HEK293 (cell line): ENCODE results near the gene DEF6.
A peak's percentile ranks its signal among the peaks of the same experiment; 100 is the strongest.

Source experiments
- ELK4 ChIP-seq: IDR thresholded peaks from 2 replicates; pipeline ENCODE4 v1.6.1; 2011; ENCODE audit warnings: mild to moderate bottlenecking, low read depth, low read length, borderline replicate concordance
- KLF7 ChIP-seq: fragments of 450-650 bp; formaldehyde crosslinking; IDR thresholded peaks from 2 replicates; pipeline ENCODE4 v1.5.1; 2016; ENCODE audit warnings: missing biosample characterization, missing genetic modification characterization, borderline replicate concordance
- RBAK ChIP-seq: fragments of 450-650 bp; formaldehyde crosslinking; IDR thresholded peaks from 2 replicates; pipeline ENCODE4 v1.5.1; 2016; ENCODE audit warnings: missing biosample characterization, missing genetic modification characterization
- SALL2 ChIP-seq: fragments of 450-650 bp; formaldehyde crosslinking; IDR thresholded peaks from 2 replicates; pipeline ENCODE4 v1.5.0; 2017; ENCODE audit warnings: missing biosample characterization, mild to moderate bottlenecking, missing genetic modification characterization, borderline replicate concordance
- ZNF121 ChIP-seq: fragments of 450-650 bp; formaldehyde crosslinking; IDR thresholded peaks from 2 replicates; pipeline ENCODE4 v1.5.1; 2016; ENCODE audit warnings: missing biosample characterization, missing genetic modification characterization
- ZNF350 ChIP-seq: fragments of 450-650 bp; formaldehyde crosslinking; IDR thresholded peaks from 2 replicates; pipeline ENCODE4 v1.5.0; 2017; ENCODE audit warnings: missing biosample characterization, mild to moderate bottlenecking, missing genetic modification characterization
- ZNF37A ChIP-seq: fragments of 450-650 bp; IDR thresholded peaks from 2 replicates; pipeline ENCODE4 v1.5.1; 2018; ENCODE audit warnings: missing biosample characterization, missing genetic modification characterization
- ZNF398 ChIP-seq: fragments of 450-650 bp; formaldehyde crosslinking; IDR thresholded peaks from 2 replicates; pipeline ENCODE4 v1.5.1; 2017; ENCODE audit warnings: missing biosample characterization, missing genetic modification characterization
- ZNF416 ChIP-seq: fragments of 450-650 bp; formaldehyde crosslinking; IDR thresholded peaks from 2 replicates; pipeline ENCODE4 v1.5.1; 2016; ENCODE audit warnings: missing biosample characterization, missing genetic modification characterization
- ZNF514 ChIP-seq: fragments of 450-650 bp; formaldehyde crosslinking; IDR thresholded peaks from 2 replicates; pipeline ENCODE4 v1.5.1; 2016; ENCODE audit warnings: missing biosample characterization, missing genetic modification characterization
- ZNF529 ChIP-seq: fragments of 450-650 bp; formaldehyde crosslinking; IDR thresholded peaks from 2 replicates; pipeline ENCODE4 v1.5.1; 2017; ENCODE audit warnings: missing genetic modification characterization, missing biosample characterization; ENCODE audit not compliant: insufficient replicate concordance
- ZNF585B ChIP-seq: fragments of 450-650 bp; formaldehyde crosslinking; IDR thresholded peaks from 2 replicates; pipeline ENCODE4 v1.5.1; 2016; ENCODE audit warnings: missing biosample characterization, missing genetic modification characterization
- ZNF658 ChIP-seq: fragments of 450-650 bp; formaldehyde crosslinking; IDR thresholded peaks from 2 replicates; pipeline ENCODE4; 2016; ENCODE audit warnings: missing biosample characterization, missing genetic modification characterization
- ZNF660 ChIP-seq: fragments of 450-650 bp; IDR thresholded peaks from 2 replicates; pipeline ENCODE4 v1.5.1; 2018; ENCODE audit warnings: missing biosample characterization, mild to moderate bottlenecking, missing genetic modification characterization
- ZNF76 ChIP-seq: fragments of 450-650 bp; formaldehyde crosslinking; IDR thresholded peaks from 2 replicates; pipeline ENCODE4; 2016; ENCODE audit warnings: low read depth, missing biosample characterization, missing genetic modification characterization, borderline replicate concordance
- TF ChIP-seq, protein P1 (sequence below): fragments of 450-650 bp; formaldehyde crosslinking; IDR thresholded peaks from 2 replicates; pipeline ENCODE4 v1.5.1; 2016; ENCODE audit warnings: missing biosample characterization, missing genetic modification characterization
- TF ChIP-seq, protein P2 (sequence below): fragments of 450-650 bp; formaldehyde crosslinking; IDR thresholded peaks from 2 replicates; pipeline ENCODE4 v1.5.1; 2017; ENCODE audit warnings: missing biosample characterization, missing genetic modification characterization
- TF ChIP-seq, protein P3 (sequence below): fragments of 450-650 bp; formaldehyde crosslinking; IDR thresholded peaks from 2 replicates; pipeline ENCODE4 v1.5.1; 2016; ENCODE audit warnings: missing biosample characterization, missing genetic modification characterization, borderline replicate concordance
- TF ChIP-seq, protein P4 (sequence below): fragments of 450-650 bp; formaldehyde crosslinking; IDR thresholded peaks from 2 replicates; pipeline ENCODE4 v1.5.1; 2017; ENCODE audit warnings: missing biosample characterization, missing genetic modification characterization
- TF ChIP-seq, protein P5 (sequence below): fragments of 450-650 bp; formaldehyde crosslinking; IDR thresholded peaks from 2 replicates; pipeline ENCODE4 v1.5.1; 2016; ENCODE audit warnings: missing biosample characterization, missing genetic modification characterization, borderline replicate concordance
- TF ChIP-seq, protein P6 (sequence below): fragments of 450-650 bp; formaldehyde crosslinking; IDR thresholded peaks from 2 replicates; pipeline ENCODE4 v1.5.1; 2017; ENCODE audit warnings: missing biosample characterization, missing genetic modification characterization

Gene DEF6

GRCh38 chr6:35343092-35343834 is 45.6 kb downstream of the DEF6 start (continued):
- no peak for TF ChIP-seq ZNF398 (tag by site-specific recombination)
- TF ChIP-seq ELK4: no peak
- no peak for TF ChIP-seq SALL2 (tag by site-specific recombination)
- no peak for TF ChIP-seq ZNF350
- no peak for TF ChIP-seq ZNF37A (tag by site-specific recombination)
- TF ChIP-seq, protein P1, sequence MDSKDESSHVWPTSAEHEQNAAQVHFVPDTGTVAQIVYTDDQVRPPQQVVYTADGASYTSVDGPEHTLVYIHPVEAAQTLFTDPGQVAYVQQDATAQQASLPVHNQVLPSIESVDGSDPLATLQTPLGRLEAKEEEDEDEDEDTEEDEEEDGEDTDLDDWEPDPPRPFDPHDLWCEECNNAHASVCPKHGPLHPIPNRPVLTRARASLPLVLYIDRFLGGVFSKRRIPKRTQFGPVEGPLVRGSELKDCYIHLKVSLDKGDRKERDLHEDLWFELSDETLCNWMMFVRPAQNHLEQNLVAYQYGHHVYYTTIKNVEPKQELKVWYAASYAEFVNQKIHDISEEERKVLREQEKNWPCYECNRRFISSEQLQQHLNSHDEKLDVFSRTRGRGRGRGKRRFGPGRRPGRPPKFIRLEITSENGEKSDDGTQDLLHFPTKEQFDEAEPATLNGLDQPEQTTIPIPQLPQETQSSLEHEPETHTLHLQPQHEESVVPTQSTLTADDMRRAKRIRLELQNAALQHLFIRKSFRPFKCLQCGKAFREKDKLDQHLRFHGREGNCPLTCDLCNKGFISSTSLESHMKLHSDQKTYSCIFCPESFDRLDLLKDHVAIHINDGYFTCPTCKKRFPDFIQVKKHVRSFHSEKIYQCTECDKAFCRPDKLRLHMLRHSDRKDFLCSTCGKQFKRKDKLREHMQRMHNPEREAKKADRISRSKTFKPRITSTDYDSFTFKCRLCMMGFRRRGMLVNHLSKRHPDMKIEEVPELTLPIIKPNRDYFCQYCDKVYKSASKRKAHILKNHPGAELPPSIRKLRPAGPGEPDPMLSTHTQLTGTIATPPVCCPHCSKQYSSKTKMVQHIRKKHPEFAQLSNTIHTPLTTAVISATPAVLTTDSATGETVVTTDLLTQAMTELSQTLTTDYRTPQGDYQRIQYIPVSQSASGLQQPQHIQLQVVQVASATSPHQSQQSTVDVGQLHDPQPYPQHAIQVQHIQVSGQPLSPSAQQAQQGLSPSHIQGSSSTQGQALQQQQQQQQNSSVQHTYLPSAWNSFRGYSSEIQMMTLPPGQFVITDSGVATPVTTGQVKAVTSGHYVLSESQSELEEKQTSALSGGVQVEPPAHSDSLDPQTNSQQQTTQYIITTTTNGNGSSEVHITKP (tag by site-specific recombination): peak; percentile 92
- no peak; the same call in 1 of the 2 replicates for TF ChIP-seq ZNF76 (tag by site-specific recombination)
- no peak for TF ChIP-seq ZNF416 (tag by site-specific recombination)
- no peak for TF ChIP-seq ZNF514
- TF ChIP-seq KLF7 (tag by site-specific recombination): no peak
- TF ChIP-seq, protein P2, sequence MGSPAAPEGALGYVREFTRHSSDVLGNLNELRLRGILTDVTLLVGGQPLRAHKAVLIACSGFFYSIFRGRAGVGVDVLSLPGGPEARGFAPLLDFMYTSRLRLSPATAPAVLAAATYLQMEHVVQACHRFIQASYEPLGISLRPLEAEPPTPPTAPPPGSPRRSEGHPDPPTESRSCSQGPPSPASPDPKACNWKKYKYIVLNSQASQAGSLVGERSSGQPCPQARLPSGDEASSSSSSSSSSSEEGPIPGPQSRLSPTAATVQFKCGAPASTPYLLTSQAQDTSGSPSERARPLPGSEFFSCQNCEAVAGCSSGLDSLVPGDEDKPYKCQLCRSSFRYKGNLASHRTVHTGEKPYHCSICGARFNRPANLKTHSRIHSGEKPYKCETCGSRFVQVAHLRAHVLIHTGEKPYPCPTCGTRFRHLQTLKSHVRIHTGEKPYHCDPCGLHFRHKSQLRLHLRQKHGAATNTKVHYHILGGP (tag by site-specific recombination): peak; percentile 46; the same call in 1 of the 2 replicates
- TF ChIP-seq ZNF529 (tag by site-specific recombination): no peak
- TF ChIP-seq ZNF658 (tag by site-specific recombination): no peak
- TF ChIP-seq, protein P3, sequence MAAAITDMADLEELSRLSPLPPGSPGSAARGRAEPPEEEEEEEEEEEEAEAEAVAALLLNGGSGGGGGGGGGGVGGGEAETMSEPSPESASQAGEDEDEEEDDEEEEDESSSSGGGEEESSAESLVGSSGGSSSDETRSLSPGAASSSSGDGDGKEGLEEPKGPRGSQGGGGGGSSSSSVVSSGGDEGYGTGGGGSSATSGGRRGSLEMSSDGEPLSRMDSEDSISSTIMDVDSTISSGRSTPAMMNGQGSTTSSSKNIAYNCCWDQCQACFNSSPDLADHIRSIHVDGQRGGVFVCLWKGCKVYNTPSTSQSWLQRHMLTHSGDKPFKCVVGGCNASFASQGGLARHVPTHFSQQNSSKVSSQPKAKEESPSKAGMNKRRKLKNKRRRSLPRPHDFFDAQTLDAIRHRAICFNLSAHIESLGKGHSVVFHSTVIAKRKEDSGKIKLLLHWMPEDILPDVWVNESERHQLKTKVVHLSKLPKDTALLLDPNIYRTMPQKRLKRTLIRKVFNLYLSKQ (tag by site-specific recombination): no peak
- TF ChIP-seq, protein P4, sequence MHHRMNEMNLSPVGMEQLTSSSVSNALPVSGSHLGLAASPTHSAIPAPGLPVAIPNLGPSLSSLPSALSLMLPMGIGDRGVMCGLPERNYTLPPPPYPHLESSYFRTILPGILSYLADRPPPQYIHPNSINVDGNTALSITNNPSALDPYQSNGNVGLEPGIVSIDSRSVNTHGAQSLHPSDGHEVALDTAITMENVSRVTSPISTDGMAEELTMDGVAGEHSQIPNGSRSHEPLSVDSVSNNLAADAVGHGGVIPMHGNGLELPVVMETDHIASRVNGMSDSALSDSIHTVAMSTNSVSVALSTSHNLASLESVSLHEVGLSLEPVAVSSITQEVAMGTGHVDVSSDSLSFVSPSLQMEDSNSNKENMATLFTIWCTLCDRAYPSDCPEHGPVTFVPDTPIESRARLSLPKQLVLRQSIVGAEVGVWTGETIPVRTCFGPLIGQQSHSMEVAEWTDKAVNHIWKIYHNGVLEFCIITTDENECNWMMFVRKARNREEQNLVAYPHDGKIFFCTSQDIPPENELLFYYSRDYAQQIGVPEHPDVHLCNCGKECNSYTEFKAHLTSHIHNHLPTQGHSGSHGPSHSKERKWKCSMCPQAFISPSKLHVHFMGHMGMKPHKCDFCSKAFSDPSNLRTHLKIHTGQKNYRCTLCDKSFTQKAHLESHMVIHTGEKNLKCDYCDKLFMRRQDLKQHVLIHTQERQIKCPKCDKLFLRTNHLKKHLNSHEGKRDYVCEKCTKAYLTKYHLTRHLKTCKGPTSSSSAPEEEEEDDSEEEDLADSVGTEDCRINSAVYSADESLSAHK: no peak
- TF ChIP-seq, protein P5, sequence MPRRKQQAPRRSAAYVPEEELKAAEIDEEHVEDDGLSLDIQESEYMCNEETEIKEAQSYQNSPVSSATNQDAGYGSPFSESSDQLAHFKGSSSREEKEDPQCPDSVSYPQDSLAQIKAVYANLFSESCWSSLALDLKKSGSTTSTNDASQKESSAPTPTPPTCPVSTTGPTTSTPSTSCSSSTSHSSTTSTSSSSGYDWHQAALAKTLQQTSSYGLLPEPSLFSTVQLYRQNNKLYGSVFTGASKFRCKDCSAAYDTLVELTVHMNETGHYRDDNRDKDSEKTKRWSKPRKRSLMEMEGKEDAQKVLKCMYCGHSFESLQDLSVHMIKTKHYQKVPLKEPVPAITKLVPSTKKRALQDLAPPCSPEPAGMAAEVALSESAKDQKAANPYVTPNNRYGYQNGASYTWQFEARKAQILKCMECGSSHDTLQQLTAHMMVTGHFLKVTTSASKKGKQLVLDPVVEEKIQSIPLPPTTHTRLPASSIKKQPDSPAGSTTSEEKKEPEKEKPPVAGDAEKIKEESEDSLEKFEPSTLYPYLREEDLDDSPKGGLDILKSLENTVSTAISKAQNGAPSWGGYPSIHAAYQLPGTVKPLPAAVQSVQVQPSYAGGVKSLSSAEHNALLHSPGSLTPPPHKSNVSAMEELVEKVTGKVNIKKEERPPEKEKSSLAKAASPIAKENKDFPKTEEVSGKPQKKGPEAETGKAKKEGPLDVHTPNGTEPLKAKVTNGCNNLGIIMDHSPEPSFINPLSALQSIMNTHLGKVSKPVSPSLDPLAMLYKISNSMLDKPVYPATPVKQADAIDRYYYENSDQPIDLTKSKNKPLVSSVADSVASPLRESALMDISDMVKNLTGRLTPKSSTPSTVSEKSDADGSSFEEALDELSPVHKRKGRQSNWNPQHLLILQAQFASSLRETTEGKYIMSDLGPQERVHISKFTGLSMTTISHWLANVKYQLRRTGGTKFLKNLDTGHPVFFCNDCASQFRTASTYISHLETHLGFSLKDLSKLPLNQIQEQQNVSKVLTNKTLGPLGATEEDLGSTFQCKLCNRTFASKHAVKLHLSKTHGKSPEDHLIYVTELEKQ: no peak
- no peak for TF ChIP-seq ZNF121 (tag by site-specific recombination)
- no peak for TF ChIP-seq RBAK
- no peak for TF ChIP-seq ZNF585B (tag by site-specific recombination)
- TF ChIP-seq, protein P6, sequence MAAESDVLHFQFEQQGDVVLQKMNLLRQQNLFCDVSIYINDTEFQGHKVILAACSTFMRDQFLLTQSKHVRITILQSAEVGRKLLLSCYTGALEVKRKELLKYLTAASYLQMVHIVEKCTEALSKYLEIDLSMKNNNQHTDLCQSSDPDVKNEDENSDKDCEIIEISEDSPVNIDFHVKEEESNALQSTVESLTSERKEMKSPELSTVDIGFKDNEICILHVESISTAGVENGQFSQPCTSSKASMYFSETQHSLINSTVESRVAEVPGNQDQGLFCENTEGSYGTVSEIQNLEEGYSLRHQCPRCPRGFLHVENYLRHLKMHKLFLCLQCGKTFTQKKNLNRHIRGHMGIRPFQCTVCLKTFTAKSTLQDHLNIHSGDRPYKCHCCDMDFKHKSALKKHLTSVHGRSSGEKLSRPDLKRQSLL: no peak
- no peak for TF ChIP-seq ZNF660 (tag by site-specific recombination)
